GM23338 (cell line): Measurements from ENCODE around the gene MYO1F.

Experiments
- CREB1 ChIP-seq: fragments of 250-450 bp; sonication (Bioruptor Pico); IDR thresholded peaks from 2 replicates; pipeline ENCODE4 v1.5.0; 2020; ENCODE audit warnings: low read depth, mild to moderate bottlenecking, moderate library complexity
- CTCF ChIP-seq, 2 experiments: fragments of 200-600 bp in 1 of 2; sonication (generic) in 1 of 2; conservative IDR thresholded peaks; 2 replicates each; pipeline versions ENCODE4 v1.5.1 to v1.6.1; 2016 to 2017; ENCODE audit warnings: antibody characterized with exemption in 2 of 2, low read depth in 2 of 2, mild to moderate bottlenecking in 2 of 2, moderate library complexity in 1 of 2
- ETS1 ChIP-seq: IDR thresholded peaks from 2 replicates; pipeline ENCODE4 v1.6.1; 2016; ENCODE audit warnings: antibody characterized with exemption
- EZH2 ChIP-seq: fragments of 200-600 bp; sonication (generic); IDR thresholded peaks from one replicate; pipeline ENCODE4 v1.8.0; 2017; ENCODE audit warnings: antibody characterized with exemption, mild to moderate bottlenecking, low read depth; ENCODE audit not compliant: unreplicated experiment
- EZH2phosphoT487 ChIP-seq: fragments of 200-600 bp; sonication (generic); IDR thresholded peaks from one replicate; pipeline ENCODE4 v1.8.1; 2018; ENCODE audit warnings: antibody characterized with exemption; ENCODE audit not compliant: unreplicated experiment
- JUNB ChIP-seq: IDR thresholded peaks from one replicate; pipeline ENCODE4 v1.6.1; 2016; ENCODE audit warnings: antibody characterized with exemption; ENCODE audit not compliant: unreplicated experiment
- POLR2AphosphoS5 ChIP-seq: IDR thresholded peaks from 2 replicates; pipeline ENCODE4 v1.6.1; 2016; ENCODE audit warnings: antibody characterized with exemption, low read depth
- REST ChIP-seq: IDR thresholded peaks from one replicate; pipeline ENCODE4 v1.6.1; 2018; ENCODE audit warnings: antibody characterized with exemption; ENCODE audit not compliant: unreplicated experiment

- no peak for TF ChIP-seq EZH2
- no peak for TF ChIP-seq REST
- TF ChIP-seq CTCF (conservative IDR thresholded peaks at IDR 0.05; ENCODE audit: low read depth in 2 of 2): no peak
- no peak for TF ChIP-seq POLR2AphosphoS5
- no peak for TF ChIP-seq CREB1 (CRISPR knock-in tag)
- no peak for TF ChIP-seq EZH2phosphoT487
- no peak for TF ChIP-seq ETS1
- TF ChIP-seq JUNB: no peak
Measured at GRCh38 chr19:8498295-8498694, 78.9 kb downstream of the MYO1F start.
